PC-9 (cell line): ENCODE results near the gene S100Z.

Experiments
- CTCF ChIP-seq: fragments of 200-600 bp; sonication (generic); conservative IDR thresholded peaks from 2 replicates; pipeline ENCODE4 v1.6.1; 2017; ENCODE audit warnings: mixed run types, antibody characterized with exemption, mild to moderate bottlenecking, moderate library complexity
- EZH2 ChIP-seq: fragments of 200-600 bp; sonication (generic); IDR thresholded peaks from 2 replicates; pipeline ENCODE4 v1.8.0; 2017; ENCODE audit warnings: antibody characterized with exemption, low read depth

DNA sequence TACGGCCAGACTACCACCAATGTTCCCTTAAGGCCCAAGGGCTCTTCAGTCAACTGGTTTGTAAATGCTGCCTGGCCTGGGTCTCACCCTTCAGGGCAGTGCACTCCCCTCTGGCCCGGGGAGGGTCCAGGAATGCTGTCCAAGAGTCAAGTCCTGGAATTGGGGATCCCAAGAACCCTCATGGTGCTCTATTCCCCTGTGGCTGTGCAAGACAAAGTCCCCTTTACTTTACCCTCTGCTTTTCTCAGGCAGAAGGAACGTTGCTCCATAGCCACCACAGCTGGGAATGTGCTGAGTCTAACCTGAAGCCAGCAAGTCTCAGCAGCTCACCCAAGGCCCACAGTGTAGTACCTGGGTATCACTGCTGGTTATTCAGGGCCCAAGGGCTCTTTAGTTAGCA is 51.7 kb downstream of the S100Z start:
- TF ChIP-seq EZH2 (no peak), CTCF (no peak)
